ENCODE measurements around the gene FAM171A2.

DNA sequence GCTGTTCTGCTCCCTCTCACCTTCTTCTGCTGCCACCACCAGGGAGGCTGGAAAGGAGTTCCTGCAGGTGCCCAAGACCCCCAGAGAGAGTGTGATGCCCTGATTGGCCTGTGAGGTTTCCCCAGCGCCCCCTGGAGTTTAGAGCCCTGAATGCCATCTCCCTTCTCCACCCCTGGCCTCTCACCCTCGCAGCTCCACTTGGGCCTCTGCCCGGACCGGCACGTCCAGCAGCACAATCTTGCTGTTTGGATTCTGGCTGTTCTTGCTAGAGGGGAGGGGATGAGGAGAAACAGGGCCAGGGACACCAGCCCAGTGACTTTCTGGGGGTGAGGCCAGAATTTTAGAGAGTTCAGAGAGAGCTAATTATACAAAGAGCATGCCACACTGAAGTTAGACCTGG is 12.5 kb upstream of the FAM171A2 start:
- TF ChIP-seq GATA3 (IDR thresholded peaks at IDR 0.05; ENCODE audit: low read depth, low read length) (no peak), GATA2 (IDR thresholded peaks at IDR 0.05; ENCODE audit: low read depth, low read length) (no peak)

All from SH-SY5Y (cell line).